NCI-H526 treated with DMSO at 0.1 percent for 48 hours (cell line): ENCODE results near the gene LIPN.
"Not testable (repeated sequence)": the region's sequence is repeated elsewhere in the genome, so short reads cannot be mapped to it uniquely, and the experiment has no call there.

ENCODE experiments used
- DNase-seq: peaks from one replicate; lab custom pipeline; 2025; lab: John Stamatoyannopoulos, UW

Gene LIPN

DNA sequence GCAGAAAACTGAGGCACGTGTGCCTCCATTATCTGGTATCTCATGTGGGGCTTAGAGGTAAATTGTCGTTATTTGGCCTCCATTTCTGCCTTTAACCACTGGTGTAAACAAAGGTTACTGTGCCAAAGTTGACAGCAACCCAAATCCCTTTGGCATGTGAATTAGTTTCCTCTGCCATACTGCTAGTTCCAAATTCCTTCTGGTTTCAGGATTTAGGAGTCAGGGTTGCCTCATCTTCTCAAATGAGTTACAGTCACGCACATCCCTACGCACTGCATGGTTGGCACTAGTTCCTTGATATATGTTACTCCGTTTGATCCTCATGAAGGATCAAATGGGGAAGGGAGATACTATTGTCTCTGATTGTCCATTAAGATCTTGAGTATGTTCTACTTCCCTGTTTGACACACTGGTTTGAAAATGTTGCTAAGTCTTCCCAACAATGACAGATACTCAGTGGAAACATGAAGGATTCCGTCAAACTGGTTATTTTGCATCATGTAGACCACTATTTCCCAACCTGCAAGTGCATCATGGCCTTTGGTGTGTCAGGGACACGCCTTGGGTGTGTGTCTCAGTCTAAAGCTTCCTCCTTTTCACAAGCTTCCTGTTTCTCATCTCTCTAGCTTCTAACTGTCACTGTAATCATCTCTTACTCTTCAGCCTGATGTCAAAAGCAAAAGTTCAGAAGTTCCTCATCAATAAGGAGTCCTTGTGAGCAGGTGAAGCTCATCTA is at the start of gene LIPN:
LIPN (plus strand) TSS at position 655 of the 736 bp plus-strand sequence. CDS start 1,386 bp downstream, outside the sequence.
- no peak for DNase-seq

- DNase-seq: no peak
Observed at GRCh38 chr10:88715517-88715916, 44.3 kb upstream of the LIPN start.

GRCh38 chr10:88721392-88721791 is 38.4 kb upstream of the LIPN start:
- DNase-seq: no peak

DNA sequence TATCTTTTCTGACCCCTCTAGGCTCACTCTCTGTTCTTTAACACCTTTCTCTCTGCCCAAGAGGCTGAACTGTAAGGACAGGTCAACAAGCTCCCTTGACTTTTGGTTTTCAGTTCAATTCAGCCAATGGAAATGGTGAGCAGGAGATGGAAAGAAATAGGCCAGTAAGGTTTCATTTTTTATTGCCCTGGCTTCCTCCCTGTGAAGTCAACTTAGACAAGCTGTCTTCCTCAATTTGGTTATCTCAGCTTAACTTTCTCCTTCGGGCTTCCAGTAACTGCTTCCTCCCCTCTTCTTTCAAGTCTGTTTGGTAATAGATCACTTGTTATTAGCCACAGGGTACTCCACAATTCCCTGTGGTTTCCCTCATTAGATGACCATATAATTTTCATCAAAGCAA is 34.0 kb upstream of the LIPN start:
- DNase-seq: no peak

DNA sequence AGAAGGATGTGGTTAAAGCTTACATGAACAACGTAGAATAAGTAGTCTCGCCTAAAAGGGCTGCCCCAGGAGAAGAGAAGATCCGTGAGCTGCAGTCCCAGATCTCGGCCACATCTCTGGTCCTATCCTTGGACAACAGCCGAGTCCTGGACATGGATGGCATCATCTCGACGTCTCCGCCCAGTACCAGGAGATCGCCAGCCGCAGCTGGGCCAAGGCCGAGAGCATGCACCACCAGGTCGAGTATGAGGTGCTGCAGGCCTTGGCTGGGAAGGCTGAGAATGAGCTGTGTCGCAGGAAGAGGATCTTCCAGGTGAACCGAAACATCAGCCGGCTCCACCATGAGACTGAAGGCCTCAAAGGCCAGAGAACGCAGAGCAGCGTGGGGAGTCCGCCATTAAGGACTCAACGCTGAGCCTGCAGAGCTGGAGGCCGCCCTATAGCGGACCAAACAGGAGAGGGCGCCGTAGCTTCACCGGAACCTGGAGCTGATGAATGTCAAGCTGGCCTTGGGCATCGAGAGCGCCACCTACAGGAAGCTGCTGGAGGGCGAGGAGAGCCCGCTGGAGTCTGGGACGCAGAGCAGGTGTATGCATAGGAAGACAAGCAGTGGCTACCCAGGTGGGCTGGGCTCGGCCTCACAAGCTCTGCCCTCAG is 31.6 kb upstream of the LIPN start:
- no peak for DNase-seq

DNA sequence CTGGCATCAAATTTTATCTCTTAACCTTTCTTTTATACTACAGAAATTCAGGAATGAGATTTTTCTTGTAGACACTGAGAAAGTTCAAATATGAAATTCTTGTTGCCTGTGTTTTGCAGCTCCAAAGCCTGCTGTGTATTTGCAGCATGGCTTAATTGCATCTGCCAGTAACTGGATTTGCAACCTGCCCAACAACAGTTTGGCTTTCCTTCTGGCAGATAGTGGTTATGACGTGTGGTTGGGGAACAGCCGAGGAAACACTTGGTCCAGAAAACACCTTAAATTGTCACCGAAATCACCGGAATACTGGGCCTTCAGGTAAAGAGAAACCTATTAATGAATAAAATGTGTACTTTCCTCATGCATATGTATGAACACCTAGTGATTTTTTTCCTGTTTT is 29.0 kb upstream of the LIPN start:
- DNase-seq: no peak

GRCh38 chr10:88731296-88731695 is 28.5 kb upstream of the LIPN start:
- DNase-seq: no peak

DNA sequence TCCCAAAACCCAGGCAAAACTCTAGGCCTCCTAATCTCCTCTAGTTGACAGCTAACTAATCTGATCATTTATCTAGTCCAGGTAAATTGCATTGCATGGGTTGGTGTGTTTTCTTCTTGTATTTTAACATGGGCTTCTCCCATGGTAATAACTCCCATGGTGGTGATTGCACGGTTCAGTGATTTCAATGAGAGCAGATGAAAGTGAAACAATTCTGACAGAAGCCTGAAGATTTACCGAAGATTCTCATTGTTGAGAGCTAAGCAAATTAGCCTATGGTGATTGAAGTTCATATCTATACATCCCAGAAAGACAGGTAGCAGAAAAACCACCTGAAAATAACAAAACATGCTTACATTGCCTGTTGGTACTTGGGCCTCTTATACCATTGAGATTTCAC is 26.6 kb upstream of the LIPN start:
- no peak for DNase-seq

DNA sequence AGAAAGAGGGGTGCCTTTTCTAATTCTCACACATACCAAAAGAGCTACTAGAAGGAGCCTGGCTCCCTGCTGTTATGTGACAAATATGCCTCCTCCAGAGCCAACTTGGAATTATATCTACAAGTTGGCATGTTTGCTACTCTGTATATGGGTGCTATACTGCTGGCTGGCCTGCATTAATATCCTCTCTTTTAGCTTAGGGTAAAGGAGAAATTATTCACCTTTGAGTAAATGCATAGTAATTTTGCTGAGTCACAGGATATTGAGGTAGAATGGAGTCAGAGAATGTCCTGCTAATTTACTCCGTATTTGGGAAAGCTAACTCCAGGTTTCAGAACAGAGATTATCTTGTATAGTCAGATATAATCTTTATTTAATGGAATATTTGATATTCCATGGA is 24.2 kb upstream of the LIPN start:
- no peak for DNase-seq

DNA sequence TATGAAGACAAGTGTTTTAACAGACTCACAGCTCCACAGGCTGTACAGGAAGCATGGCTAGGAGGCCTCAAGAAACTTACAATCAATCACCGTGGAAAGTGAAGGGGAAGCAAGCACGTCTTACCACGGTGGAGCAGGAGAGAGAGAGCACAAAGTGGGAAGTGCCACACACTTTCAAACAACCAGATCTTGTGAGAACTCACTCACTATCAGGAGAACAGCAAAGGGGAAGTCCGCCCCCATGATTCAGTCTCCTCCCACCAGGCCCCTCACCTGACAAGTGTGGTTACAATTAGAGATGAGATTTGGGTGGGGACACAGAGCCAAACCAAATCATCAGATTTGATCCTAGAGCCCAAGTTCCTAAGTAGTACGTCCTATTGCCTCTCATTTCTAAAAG is 17.9 kb upstream of the LIPN start:
- DNase-seq: not testable (repeated sequence)

- no peak for DNase-seq
Observed at GRCh38 chr10:88742448-88742847, 17.4 kb upstream of the LIPN start.

DNA sequence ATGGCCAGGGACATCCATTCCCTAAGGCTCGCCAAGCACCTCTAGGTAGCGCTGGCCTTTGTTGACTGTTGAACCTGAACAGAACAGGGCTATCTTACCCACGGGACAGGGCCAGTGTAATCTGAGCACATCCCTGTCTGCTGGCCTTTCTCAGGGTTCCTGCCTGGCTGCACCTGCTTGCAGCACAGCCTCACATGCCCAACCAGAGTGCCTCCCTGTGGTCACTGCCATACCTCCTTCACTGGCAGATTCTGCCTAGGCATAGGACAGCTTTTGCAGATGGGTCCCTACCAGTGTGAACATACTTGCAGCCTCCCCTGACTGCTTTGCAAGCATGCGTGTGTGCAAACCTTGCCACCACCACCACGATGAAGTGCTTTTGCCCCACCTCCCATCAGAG is 15.8 kb upstream of the LIPN start:
- no peak for DNase-seq

DNA sequence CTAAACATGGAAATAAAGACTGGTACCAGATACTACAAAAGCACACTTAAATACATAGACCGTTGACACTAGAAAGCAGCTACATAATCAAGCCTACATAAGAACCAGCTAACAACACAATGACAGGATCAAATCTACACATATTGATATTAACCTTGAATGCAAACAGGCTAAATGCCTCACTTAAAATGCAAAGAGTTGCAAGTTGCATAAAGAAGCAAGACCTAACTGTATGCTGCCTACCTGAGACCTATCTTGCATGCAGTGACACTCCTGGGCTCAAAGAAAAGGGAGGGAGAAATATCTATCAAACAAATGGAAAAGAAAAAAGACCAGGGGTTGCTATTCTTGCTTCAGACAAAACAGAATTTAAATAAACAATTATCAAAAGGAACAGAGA is 14.2 kb upstream of the LIPN start:
- no peak for DNase-seq

DNA sequence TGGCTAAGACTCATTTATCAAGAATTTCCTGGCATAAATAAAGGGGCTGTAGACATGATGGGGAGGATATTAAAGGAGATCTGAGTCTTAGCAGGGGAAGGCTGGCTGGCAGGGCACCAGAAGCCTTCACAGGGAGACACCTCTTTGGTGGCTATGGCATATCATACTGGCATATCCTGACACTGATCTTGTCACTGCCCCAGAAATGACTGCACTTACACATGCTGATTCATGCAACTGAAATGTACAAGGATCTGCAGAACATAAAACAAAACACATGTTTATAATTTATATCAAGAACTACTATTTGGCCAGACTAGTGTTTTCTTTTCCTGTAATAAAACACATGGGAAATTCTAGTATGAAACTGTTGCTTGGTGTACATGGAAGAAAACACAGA is 5.5 kb upstream of the LIPN start:
- DNase-seq: no peak

- no peak for DNase-seq
Observed at GRCh38 chr10:88755753-88756152, 4.1 kb upstream of the LIPN start.

DNA sequence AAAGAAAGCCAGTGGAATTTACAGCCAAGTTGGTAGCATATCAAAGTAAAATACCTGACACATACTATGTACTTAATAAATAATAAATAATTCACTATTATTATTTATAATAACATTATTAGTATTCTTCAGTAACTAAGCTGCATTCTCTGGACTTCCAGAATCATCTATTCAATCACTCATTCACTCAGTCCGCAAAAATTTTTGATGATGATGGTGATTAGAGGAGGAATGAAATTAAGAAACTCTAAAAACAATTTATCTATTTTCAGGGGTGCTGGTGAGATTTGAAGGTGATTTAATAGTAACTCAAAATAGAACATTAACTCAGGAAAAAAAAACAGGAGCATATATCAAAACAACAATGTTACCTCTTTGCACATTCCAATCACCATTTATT is 3.2 kb upstream of the LIPN start:
- DNase-seq: no peak

DNA sequence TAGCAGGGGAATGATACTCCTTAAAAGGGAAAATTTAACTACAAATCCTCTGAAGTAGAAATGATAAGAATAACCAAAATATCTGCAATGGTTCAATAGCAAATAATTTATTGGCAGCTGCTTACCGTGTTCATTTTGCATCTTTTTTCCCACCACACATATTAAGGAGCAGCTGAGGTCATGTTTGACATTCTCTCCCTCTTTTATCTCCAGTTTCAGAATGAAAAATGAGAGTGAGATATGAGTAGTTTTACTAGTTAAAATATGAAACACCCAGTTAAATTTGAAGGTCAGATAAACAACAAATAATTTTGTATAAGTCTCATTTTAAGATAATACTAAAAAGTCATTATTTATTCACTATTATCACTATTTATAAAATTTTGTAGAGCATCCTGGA is 3.1 kb downstream of the LIPN start:
- no peak for DNase-seq

DNA sequence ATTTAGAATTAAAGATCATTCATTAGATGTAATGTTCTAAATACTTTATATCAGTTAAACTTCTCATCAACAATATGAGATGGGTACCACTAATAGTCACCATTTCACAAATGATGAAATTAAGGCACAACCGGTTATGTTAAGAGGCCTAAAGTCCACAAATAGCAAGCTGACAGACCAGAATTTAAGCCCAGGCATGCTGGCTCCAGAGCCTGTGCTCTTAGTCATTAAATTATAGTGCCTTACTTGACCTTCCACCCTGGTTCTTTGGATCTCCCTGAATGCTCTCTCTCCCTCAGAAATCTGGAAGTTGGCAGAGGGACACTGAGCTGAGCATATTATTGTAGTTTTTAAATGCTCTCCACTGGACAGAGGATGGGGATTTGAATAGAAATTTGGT is 3.6 kb downstream of the LIPN start:
- DNase-seq: no peak

DNA sequence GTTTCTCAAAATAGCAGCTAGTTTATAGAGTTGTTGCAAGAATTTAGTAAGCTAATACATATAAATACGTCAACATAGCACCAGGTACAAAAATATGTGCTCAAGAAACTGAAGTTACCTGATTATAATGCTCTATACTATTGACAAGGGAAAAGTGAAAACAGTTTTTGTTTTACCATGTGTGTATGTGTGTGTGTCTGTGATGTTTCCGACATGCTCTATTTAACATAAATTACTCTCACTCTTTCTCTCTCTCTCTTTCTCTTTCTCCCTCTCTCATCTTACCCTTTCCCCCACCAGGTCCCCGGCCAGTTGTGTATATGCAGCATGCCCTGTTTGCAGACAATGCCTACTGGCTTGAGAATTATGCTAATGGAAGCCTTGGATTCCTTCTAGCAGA is 4.3 kb downstream of the LIPN start:
- DNase-seq: no peak

- DNase-seq: no peak
Observed at GRCh38 chr10:88765816-88766215, 6.0 kb downstream of the LIPN start.

DNA sequence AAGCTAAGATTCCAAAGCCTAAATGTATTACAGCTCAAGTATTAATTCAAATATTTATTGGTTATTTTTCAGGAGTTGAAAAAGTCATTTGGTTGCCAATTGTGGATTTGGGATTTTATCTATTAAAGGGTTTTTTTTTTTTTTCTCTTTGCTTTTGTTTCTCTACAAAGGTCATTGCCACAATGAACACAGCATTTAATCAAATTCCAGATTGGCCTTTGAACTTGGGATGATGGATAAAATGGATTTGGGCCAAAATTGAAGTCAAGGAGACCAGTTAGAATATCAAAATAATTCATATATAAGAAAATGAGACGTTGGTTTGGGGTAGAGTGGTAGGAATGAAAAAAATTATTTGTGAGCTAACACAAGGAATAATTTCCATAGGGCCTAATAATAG is 9.6 kb downstream of the LIPN start:
- no peak for DNase-seq

DNA sequence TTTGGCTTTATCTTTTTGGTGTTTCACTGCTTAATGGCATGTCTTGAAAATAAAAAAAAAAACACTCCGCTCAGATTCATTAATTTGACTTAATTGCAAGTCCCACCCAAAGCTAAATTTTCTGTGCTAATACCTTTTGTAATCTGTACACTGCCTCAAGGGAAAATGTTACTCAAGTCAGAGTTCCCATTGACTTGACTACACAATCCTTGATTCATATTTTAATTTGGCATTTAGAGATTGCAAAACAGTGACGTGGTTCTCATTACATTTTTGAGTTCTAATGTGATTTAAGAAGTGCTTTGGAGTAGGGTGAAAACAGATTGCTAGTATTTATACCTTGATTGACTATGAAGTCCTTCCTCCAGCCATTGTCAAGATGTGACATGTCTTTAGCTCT is 21.4 kb downstream of the LIPN start:
- DNase-seq: no peak

- DNase-seq: no peak
Observed at GRCh38 chr10:88782222-88782621, 22.4 kb downstream of the LIPN start.

DNA sequence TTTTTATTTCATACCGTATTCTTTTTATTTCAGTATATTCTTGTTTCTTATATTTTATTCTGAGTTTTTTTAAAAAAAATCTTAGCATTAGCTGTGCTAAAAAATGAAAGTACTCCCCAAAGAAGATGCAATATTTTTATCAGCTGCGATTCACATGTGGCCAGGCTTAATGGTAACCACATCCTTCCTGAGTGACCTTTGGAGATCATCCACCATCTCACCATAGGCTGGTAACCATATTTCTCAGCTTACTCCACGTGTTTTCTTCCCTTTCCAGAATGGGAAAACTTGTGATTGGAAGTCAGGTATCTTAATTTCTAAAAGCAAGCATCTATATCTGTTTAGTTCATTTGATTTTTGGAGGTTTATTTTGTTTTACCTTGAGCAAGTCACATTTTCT is 23.9 kb downstream of the LIPN start:
- DNase-seq: no peak
